ENCODE measurements around the gene HNMT. TPM values are rescaled to one million over a fixed set of nuclear protein-coding genes. Genes with fewer than 3 reads are reported as not detected.

Gene HNMT
- total and polyA plus RNA-seq, 2 of the 13 experiments (the other 11 are each of a cell fraction or from before 2014, with no cell fraction given), result 279 to 309 TPM

DNA sequence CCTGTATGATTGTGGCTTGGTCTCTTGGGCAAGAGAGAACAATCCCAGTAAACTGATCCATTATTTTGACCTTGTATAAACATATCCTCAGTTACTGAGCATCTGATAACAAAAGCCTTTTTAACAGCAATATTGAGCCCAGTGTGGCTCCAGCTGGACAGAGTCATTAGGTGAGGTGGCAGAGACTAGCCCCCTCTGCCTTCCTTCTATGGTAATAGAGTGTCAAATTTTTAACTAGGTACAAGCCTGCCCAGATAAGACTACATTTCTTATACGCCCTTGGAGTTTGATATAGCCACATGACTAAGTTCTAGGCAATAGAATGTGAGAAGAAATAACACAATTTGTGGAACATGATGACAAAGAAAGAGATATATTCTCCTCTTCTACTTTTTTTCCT is 56.2 kb downstream of the HNMT start (continued):
- TF ChIP-seq, protein P1, sequence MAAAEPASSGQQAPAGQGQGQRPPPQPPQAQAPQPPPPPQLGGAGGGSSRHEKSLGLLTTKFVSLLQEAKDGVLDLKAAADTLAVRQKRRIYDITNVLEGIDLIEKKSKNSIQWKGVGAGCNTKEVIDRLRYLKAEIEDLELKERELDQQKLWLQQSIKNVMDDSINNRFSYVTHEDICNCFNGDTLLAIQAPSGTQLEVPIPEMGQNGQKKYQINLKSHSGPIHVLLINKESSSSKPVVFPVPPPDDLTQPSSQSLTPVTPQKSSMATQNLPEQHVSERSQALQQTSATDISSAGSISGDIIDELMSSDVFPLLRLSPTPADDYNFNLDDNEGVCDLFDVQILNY (CRISPR knock-in tag; conservative IDR thresholded peaks at IDR 0.05), result no peak
- TF ChIP-seq, protein P2, sequence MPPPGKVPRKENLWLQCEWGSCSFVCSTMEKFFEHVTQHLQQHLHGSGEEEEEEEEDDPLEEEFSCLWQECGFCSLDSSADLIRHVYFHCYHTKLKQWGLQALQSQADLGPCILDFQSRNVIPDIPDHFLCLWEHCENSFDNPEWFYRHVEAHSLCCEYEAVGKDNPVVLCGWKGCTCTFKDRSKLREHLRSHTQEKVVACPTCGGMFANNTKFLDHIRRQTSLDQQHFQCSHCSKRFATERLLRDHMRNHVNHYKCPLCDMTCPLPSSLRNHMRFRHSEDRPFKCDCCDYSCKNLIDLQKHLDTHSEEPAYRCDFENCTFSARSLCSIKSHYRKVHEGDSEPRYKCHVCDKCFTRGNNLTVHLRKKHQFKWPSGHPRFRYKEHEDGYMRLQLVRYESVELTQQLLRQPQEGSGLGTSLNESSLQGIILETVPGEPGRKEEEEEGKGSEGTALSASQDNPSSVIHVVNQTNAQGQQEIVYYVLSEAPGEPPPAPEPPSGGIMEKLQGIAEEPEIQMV (CRISPR knock-in tag; IDR thresholded peaks at IDR 0.05; ENCODE audit: low read depth), result no peak
- TF ChIP-seq, protein P3, sequence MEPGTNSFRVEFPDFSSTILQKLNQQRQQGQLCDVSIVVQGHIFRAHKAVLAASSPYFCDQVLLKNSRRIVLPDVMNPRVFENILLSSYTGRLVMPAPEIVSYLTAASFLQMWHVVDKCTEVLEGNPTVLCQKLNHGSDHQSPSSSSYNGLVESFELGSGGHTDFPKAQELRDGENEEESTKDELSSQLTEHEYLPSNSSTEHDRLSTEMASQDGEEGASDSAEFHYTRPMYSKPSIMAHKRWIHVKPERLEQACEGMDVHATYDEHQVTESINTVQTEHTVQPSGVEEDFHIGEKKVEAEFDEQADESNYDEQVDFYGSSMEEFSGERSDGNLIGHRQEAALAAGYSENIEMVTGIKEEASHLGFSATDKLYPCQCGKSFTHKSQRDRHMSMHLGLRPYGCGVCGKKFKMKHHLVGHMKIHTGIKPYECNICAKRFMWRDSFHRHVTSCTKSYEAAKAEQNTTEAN (CRISPR knock-in tag; conservative IDR thresholded peaks at IDR 0.05), result no peak

DNA sequence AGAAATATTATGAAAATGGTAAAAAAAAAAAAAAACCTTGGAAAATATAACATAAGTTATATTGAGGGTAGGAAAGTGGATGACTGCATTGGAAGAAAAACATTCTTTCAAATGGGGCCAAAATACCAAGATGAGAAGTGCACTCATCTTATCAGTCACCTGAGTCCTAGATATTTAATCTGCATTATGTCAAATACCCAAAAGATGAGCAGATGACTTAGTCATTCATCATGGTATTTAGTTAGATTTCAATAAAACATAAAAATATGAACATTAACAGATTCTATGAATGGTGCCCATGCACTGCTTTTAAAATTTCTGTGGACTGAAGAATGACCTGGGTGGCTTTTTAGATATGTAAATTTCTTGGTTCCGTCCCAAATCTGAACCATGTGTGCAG is 56.9 kb downstream of the HNMT start:
- WGBS (ENCODE audit: low lambda C conversion rate), result 98% methylated on average over 1 of the region's 1 CpG
- Histone ChIP-seq H3K4me3 (replicated peaks in 1 of 3; ENCODE audit: insufficient read depth in 1 of 3, low read depth in 2 of 3, low read length in 3 of 3) (no peak overlapping the region), H3K79me2 (ENCODE audit: insufficient read depth, low read length) (no peaks in the 10 kb centered on the region), H3K4me2 (ENCODE audit: low read depth, low read length) (no peak overlapping the region), H3K9me3 (ENCODE audit: low read length) (no peaks in the 10 kb centered on the region), H3K9ac (ENCODE audit: insufficient read depth, low read depth, low read length) (no peak overlapping the region), H3K4me1 (ENCODE audit: insufficient read depth, low read length) (no peaks in the 10 kb centered on the region), H4K20me1 (ENCODE audit: insufficient read depth, low read length) (no peaks in the 10 kb centered on the region), H3K36me3 (replicated peaks in 1 of 2; ENCODE audit: control insufficient read depth in 1 of 2, insufficient read depth in 2 of 2, low read length in 2 of 2) (no peaks in the 10 kb centered on the region), H3K27ac (ENCODE audit: extremely low read length, insufficient read depth, low read length) (no peak overlapping the region), H3K27me3 (ENCODE audit: control insufficient read depth in 1 of 2, insufficient read depth in 2 of 2, low read length in 2 of 2) (no peaks in the 10 kb centered on the region), H2AFZ (ENCODE audit: low read length) (no peak overlapping the region)
- ChIA-PET CTCF (ENCODE audit: low intra/inter-chr PET ratio, low total read pairs) (interaction anchor here (1.4 kb wide), 1 partner anchor 111 kb away, joined by 6 read pairs; no protein-coding TSS in a partner anchor), POLR2A (no interaction called here)
- DNase-seq (ENCODE audit: low spot score), result no peak
- no peak for TF ChIP-seq CBFB (CRISPR knock-in tag; IDR thresholded peaks at IDR 0.05)
- in situ Hi-C loops (cut with HindIII; ENCODE audit: extremely low pct_ligation_motif_present, low pct_unique_long_range_greater_than_20kb), result no loop called here
- BruUV-seq (replicated peaks), result no TSS peak
- intact Hi-C loops (cut with micrococcal nuclease; ENCODE audit: unreplicated experiment), result no loop called here
- no peak for ATAC-seq
- no peak for FAIRE-seq

Measured in HepG2 (cell line).